NOMO-1 treated with dmso at 0.1 percent for 144 hours (cell line): Measurements from ENCODE around the gene BRAT1.

ENCODE experiments used
- DNase-seq: peaks from one replicate; lab custom pipeline; 2025; ENCODE audit not compliant: unreplicated experiment; lab: John Stamatoyannopoulos, UW

BRAT1 gene

DNA sequence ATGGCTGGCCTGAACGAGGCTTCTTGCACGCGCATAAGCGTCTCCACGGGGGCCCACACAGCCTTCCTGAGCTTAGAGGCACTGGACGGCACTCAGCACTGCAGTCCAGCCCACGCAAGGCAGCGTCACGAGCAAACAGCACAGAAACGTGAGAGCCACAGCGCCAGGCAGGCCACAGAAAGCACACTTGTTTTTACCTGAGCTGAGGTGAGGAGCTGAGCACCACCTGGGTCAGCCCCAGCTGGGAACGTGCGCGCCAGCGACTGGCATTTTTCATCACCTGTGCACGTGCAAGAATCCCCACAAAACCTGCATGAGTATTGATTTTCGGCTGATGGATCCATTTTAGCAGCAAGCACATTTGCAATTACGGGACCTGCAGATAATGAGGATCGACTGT lies 30.1 kb upstream of the BRAT1 start:
- no peak for DNase-seq

DNA sequence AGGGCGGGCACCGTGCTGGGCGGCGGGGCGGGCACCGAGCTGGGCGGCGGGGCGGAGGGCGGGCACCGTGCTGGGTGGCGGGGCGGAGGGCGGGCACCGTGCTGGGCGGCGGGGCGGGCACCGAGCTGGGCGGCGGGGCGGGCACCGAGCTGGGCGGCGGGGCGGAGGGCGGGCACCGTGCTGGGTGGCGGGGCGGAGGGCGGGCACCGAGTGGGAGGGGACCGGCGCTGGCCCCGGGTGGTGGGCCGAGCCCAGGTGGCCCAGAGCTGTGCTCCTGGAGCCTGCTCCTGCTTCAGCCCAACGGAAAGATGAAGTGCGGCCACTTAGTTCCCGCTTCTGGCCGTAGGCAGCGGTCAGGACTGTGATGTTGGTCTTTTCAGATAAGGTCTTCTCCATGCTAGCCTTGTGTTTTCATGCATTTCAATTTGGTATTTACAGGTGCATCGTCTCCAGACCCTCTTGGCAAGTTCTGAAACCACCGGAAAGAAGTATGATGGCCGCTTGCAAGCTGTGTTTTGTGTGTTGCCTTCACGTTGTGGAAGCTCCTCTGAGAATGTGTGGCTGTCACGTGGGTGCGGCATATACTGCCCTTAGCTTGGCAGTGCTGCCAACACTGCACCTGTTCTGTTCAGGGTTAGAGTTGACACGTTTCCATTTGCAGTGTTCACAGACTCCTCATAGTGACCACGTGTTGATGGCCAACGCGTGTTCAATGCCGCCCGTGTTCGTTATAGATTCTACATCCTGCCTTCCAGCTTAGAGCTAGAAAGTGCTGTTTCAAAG lies 28.7 kb upstream of the BRAT1 start:
- no peak for DNase-seq

DNA sequence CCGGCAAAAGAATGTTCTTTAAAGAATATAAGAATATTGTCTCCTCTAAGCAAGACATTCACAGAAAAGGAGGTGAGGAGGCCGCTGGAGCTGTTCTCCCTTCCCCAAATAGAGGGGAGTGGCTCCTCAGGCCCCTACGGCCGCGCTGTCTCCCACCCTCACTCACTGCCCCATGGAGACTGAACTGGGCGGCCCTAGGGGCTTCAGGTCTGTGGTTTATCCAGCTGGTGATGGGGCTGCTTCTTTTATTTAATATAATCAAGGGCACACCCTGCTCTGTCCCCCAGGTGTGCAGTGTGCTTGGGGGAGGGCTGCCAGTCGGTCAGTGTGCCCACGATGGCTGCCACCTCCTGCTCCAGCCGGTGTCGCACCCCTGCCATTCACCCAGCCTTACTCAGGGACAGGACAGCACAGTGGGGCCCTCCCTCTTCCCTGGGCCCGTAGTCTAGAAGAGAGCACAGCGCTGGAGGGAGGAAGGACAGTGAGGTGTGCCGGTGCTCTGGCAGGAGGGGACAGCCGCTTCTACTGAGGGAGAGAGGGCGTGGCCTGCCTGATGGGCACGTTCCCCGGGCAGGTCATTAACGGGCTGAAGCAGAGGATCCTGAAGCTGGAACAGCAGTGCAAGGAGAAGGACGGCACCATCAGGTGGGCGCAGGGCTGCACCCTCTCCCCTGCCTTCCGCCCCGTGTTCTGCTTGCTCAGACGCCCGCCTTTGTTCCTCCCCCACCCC lies 26.8 kb upstream of the BRAT1 start:
- no peak for DNase-seq

DNA sequence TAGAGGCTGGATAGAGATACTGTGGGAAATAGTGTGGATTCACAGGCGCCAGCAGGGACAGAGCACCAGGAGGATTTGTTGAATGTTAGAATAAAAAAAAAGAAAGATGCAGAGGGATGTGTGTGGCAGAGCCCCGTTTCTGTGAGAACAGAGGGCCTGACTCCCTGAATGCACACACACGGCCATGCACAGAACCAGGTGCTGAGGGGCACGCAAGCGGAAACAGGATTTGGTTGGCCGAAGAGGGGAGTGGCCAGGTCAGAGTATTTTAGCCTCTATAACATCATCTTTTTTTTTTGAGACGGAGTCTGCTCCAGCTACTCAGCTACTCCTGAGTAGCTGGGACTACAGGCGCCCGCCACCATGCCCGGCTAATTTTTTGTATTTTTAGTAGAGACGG lies 25.3 kb upstream of the BRAT1 start:
- no peak for DNase-seq

DNA sequence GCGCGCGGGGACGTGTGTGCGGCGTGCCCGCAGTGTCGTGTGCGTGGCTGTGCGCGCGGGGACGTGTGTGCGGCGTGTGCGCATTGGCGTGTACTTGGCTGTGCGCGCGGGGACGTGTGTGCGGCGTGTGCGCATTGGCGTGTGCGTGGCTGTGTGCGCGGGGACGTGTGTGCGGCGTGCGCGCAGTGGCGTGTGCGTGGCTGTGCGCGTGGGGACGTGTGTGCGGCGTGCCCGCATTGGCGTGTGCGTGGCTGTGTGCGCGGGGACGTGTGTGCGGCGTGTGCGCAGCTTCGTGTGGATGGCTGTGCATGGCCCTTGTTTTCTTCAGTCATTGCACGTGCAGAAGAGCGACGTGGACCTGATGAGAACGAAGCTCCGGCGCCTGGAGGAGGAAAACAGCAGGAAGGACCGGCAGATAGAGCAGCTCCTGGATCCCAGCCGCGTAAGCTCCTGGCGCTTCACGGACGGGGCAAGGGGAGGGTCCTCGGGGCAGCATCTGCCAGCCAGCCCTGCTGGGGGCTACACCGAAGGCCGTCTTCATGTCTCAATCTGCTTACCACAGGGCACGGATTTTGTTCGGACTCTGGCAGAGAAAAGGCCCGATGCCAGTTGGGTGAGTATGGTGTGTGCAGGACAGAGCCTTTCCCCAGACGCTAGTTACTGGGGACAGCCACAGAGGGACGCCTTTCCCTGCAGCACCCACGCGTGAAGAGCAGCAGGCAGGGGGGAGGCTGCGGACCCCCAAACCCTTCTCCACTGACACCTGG lies 22.8 kb upstream of the BRAT1 start:
- DNase-seq, result no peak

DNA sequence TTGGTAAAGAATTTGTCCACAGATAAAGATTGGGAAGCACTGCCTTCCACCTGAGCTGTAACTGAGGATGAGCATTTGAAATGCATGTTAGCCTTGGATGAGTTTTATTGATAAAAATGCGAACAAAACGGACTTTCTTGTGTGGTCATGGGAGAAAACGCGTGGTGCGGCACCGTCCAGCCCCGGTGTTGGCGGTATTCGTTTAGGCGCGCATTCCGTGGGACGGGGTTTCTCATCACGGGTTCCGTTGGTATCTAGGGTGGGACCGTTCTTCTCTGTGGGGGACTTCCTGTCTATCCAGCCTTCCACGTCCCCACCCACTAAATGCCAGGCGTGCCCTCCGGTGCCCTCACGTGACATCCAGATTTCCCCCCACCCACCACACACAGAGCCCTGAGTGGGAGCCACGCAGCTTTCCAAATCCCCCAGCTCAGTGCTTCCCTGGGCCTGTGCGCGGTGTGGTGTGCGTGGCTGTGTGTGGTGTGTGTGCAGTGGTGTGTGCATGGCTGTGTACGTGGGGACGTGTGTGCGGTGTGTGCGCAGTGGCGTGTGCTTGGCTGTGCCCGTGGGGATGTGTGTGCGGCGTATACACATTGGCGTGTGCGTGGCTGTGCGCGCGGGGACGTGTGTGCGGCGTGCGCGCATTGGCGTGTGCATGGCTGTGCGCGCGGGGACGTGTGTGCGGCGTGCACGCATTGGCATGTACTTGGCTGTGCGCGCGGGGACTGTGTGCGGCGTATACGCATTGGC lies 21.6 kb upstream of the BRAT1 start:
- no peak for DNase-seq

DNA sequence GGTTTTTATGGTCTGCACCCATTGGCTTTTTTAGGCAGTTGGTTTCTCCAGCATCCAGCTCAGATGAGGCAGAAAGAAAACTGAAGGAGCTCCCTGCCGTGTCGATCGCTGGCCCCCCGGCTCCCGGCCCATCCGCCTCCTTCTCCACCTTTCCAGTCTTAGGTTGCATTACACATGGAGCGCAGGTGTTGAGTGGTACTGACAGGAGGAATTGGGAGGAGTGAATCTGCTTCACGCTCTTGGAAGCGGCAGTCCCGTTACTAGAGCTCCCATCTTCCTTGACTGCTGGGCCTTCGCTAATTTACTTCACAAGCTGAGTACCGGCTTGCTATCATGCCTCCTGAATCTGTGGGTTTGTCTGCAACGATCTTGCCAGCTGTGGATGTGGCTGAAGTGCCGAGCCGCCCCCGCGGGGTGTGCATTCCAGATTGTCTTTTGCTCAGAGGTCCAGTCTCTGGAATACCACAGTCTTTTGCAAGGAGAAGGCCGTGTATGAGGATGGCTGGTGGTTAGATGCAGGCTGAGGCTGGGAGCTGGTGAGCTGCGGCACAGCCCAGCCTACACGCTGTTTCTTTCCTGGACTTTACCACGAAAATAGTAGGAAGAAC lies 20.5 kb upstream of the BRAT1 start:
- no peak for DNase-seq

DNA sequence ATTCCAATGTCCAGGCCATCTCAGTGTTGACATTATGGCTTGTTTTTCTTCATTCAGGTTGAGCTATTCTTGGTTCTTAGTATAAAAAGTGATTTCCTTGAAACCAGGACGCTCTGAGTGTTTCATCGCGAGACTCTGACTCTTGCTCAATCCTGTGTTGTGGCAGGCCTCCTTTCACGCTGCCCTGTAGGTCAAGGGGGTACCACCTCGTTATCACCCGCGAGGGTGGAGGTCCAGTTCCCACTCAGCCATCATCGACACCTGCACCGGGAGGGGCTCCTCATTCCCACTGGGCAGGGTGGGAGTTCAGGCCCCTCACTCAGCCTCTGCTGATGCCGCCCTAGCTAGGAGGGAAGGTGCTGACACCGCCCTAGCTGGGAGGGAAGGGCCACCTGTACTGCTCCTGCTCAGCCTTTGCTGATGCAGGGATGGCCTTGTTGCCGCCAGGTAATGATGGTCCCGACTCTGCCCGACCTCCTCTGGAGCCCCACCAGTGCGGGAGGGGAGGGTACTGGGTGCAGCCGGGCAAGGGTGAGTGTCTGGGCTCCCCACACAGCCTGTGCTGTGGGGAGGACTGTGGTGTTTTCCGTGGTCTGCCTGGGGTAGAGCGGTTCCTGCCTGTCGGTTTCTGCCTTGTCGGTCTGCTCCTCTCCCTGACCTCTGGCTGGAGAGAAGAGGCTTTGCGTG lies 19.9 kb upstream of the BRAT1 start:
- no peak for DNase-seq

DNA sequence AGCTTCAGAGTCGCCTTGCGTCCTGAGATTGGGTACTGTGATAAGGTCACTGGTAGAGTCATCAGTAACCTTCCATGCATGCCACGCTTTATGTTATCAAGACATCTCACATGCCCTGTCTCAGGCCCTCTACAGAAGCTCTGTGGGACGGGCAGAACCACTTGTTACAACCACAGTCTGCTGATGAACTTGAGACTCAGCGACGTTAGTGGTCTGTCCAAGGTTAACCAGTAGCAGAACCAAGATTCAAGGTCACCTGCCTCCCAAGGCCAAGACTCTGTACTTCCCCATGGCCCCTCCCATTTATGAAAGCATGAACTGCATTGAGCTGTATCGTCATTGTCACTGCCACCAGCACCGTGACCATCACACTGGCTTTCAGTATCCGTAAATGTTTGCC lies 18.4 kb upstream of the BRAT1 start:
- DNase-seq, result no peak

DNA sequence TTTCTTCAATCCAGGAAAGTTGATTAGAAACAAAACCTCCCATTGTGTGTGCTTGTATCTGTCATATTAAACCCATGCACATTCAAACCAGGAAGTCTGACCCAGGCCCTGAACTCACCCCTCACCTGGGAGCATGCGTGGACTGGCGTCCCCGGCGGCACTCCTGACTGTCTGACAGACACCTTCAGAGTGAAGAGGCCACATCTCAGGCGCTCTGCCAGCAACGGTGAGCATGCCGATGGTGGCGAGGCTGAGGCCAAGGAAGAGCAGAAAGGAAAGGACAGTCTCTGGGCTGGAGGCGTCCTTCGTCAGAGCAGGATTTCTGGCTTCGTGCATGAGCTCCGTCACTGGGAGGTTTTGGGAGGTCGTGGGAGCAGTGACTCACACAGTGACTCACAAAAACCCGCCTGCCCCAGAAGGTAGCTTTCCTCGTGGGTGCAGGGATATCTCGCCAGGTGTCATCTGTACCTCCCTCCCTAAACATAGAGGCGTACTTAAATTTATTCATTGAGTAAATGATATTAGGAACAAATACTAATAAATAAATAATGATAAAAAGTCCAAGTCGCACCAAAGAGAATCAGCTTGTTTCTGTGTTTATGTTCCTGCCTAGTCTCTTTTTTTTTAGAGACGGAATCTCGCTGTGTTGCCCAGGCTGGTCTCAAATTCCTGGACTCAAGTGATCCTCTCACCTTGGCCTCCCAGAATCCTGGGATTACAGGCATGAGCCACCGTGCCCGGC lies 16.9 kb upstream of the BRAT1 start:
- no peak for DNase-seq

DNA sequence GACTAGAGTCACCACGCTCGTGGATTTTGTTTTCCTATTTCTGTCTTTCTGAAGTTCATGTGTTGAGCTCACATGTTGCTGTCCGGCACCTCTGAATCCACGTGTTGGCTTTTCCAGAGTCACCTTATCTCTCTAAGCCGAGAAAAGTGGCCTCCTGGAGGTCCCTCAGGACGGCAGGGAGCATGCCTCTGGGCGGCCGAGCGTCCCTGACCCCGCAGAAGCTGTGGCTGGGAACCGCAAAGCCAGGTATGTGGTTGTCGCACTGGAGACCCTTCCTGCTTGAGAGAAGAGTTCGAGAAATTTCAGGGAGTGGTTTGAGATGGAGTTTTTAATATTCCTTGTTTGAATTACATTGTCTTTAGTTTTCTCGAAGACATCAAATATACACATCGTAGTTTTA lies 16.1 kb upstream of the BRAT1 start:
- no peak for DNase-seq

DNA sequence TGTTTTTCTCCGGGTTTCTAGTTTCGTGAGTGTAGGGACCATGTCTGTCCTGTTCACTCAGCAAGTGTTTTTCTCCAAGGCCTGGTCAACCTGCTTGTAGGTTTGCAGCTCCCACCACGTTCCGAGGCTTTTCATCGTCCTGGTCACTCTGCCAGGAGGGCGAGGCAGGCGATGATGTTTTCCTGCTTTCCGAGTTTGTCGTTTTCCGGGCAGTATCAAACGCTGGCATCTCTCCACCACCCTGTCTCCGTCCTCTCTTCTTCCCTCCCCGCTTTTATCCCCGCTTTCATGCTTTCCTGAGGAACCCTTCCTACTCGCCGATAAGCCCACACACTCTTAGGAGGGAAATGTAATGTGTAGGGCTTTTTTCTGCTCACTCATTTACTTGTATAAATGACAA lies 14.7 kb upstream of the BRAT1 start:
- DNase-seq, result no peak

DNA sequence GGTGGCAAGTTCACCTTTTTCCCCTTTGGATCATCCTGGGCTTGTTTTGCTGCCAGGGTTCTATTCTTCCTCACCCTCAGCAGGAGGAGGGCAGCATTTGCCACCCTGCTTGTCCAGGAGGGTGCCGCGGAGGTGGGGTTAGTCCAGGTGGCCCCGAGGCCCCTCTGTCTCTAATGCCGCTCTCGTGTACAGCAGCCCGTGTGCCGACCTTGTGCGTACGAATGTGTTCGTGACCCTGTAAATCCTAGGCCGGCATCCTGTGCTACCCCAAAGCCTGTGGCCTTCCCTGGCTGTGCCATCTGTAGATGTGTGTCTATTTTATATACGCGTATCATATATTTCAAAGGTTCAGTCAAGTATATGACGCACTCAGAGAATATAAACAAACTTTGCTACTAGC lies 14.1 kb upstream of the BRAT1 start:
- DNase-seq, result no peak

DNA sequence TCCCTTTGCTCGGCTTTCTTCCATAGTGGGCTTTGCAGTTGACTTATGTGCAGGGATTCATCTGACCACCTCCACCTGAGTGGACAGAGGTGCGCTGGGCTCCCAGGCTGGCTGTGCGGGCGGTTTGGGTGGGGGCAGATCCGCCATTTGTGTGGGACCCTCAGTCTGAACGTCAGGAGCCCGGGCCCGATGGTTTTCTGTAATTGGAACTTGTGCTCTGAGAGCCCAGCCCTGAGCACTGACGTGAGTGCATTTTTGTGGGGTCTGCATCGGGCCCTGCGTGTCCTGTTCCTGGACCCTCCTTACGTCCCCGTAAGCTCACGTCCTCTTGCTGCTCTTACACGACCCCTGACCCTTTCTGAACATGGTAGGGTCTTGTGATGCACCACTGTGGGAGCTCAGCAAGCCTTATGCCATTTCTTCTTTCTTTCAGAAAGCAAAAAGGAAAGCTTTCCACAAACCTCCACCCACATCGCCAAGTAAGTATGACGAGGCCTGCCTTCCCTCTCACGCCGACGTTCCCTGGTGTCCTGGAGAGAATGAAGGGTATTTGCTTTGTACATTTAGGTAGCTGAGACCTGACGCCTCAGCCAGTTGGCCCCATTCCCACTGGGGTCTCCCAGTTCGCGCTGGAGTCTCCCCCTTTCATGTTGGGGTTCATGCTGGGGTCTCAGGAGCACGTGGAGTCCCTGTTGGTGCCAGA lies 13.3 kb upstream of the BRAT1 start:
- no peak for DNase-seq

DNA sequence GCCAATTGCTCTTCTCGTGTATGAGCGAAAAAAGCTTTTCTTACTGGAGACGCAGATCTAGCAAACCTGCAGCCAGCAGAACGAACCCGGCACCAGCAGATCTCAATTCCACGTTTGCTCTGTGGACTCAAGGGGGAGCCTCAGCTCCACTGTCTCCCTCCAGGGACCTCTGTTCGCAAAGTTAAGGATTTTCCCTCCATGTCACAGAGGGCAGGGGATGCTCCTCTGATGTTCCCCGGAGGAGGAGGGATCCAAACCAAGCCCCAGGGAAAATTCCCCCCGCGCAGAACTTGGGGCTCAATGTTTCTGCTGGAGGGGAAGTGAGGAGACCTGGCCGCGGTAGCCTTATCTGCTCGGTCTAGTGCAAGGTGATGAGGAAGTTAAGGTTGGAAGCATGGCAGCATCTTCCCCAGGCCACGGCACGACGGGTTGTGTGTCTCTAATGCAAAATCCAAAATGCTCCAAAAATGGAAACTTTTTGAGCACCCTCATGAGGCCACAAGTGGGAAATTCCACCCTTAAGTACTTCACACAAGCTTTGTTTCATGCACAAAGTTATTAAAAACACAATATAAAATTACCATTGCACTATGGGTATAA lies 12.5 kb upstream of the BRAT1 start:
- DNase-seq, result no peak

DNA sequence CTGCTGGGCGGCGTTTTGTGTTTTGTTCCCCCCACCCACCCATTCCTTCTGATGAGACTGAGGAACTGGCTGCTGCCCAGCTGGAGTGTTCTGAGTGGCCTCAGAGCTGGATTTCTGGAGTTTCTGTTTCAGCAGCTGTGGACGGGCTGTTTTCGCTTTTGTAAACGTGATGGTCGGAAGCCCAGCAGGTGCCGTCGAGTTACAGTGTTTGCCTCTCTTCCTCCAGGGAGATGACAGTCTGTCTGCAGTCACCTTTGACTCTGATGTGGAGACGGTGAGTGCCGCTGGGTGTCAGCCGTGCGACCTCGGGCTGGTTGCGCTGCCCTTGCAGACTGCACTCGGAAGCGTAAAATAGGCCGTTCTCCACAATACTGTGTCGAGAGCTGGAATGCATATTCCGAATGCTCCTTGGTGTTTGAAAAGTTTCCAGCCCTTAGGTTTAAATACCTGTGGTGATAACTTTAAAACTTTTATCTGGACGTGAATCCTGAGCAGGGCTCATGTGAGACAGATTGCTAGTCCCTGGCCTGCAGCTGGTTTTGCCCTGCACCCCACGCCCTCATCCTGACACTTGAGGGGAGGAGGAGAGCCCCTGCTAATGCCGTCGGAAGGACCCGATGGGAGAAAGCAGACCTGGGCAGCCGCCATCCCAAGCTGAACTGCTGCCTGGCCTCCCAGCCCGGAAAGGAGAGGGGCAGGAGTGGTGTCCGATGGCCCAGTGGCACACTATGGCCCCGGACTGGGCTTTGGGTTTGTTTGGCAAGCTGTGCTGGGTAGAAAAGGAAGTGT lies 11.8 kb upstream of the BRAT1 start:
- no peak for DNase-seq

DNA sequence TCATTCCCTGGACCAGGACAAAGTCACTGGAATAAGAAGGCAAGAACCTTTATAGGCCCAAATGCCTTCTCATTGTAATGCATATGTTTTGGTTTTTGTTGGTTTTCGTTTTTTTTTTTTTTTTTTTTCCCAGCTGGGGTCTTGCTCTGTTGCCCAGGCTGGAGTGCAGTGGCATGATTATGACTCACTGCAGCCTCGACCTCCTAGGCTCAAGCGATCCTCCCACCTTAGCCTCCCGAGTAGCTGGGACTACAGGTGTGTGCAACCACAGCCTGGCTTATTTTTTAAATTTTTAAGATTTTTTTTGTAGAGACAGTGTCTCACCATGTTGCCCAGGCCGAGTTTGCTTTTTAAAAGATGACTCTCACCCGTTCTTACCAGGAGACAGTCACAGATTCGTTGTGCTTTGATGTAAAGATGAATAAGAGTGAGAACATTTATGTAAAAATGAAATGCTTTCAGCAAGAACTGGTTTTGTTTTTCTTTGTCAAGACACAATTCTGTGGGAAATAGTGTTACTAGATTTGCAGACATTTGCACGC lies 11.1 kb upstream of the BRAT1 start:
- no peak for DNase-seq
